Measurements from ENCODE around the gene PXDN.
"Not testable (repeated sequence)": the region's sequence is repeated elsewhere in the genome, so short reads cannot be mapped to it uniquely, and the experiment has no call there.

The PXDN gene

GRCh38 chr2:1777781-1778180 lies 33.5 kb upstream of the PXDN start:
- DNase-seq (ENCODE audit: low spot score) = no peak
- no peak for FAIRE-seq

- DNase-seq (ENCODE audit: low spot score) (no peak), FAIRE-seq (no peak)
These were observed 32.8 kb upstream of the PXDN start for GRCh38 chr2:1777156-1777555.

GRCh38 chr2:1775511-1776035 lies 31.3 kb upstream of the PXDN start:
- no peak for FAIRE-seq
- DNase-seq (ENCODE audit: low spot score) = no peak

- DNase-seq (ENCODE audit: low spot score) (no peak), FAIRE-seq (no peak)
These were observed 30.6 kb upstream of the PXDN start for GRCh38 chr2:1774929-1775328.

- FAIRE-seq (no peak), DNase-seq (ENCODE audit: low spot score) (no peak)
These were observed 29.6 kb upstream of the PXDN start for GRCh38 chr2:1773883-1774282.

GRCh38 chr2:1772471-1773267 lies 28.4 kb upstream of the PXDN start:
- FAIRE-seq = no peak
- DNase-seq (ENCODE audit: low spot score) = no peak

GRCh38 chr2:1771626-1772280 lies 27.4 kb upstream of the PXDN start:
- FAIRE-seq (no peak), DNase-seq (ENCODE audit: low spot score) (no peak)

- DNase-seq (ENCODE audit: low spot score) (no peak), FAIRE-seq (no peak)
These were observed 26.5 kb upstream of the PXDN start for GRCh38 chr2:1770566-1771380.

- DNase-seq (ENCODE audit: low spot score) (peak; percentile 74), FAIRE-seq (no peak)
These were observed 25.5 kb upstream of the PXDN start for GRCh38 chr2:1769703-1770422.

- FAIRE-seq (no peak), DNase-seq (ENCODE audit: low spot score) (no peak)
These were observed 23.8 kb upstream of the PXDN start for GRCh38 chr2:1767939-1768691.

GRCh38 chr2:1766851-1767811 lies 22.8 kb upstream of the PXDN start:
- no peak for FAIRE-seq
- no peak for DNase-seq (ENCODE audit: low spot score)

GRCh38 chr2:1766425-1766824 lies 22.1 kb upstream of the PXDN start:
- DNase-seq (ENCODE audit: low spot score) (no peak), FAIRE-seq (no peak)

GRCh38 chr2:1765201-1765600 lies 20.9 kb upstream of the PXDN start:
- not testable (repeated sequence) for FAIRE-seq; DNase-seq (ENCODE audit: low spot score)

- DNase-seq (ENCODE audit: low spot score) (no peak), FAIRE-seq (no peak)
These were observed 15.3 kb upstream of the PXDN start for GRCh38 chr2:1759611-1759930.

- DNase-seq (ENCODE audit: low spot score) (no peak), FAIRE-seq (no peak)
These were observed 14.7 kb upstream of the PXDN start for GRCh38 chr2:1758774-1759610.

- DNase-seq (ENCODE audit: low spot score) (no peak), FAIRE-seq (no peak)
These were observed 13.9 kb upstream of the PXDN start for GRCh38 chr2:1758171-1758570.

- FAIRE-seq (no peak), DNase-seq (ENCODE audit: low spot score) (no peak)
These were observed 13.3 kb upstream of the PXDN start for GRCh38 chr2:1757567-1757966.

- not testable (repeated sequence) for FAIRE-seq; DNase-seq (ENCODE audit: low spot score)
These were observed 12.8 kb upstream of the PXDN start for GRCh38 chr2:1757146-1757545.

GRCh38 chr2:1756456-1756855 lies 12.1 kb upstream of the PXDN start:
- FAIRE-seq = no peak
- no peak for DNase-seq (ENCODE audit: low spot score)
